HG02870 (cell line): ENCODE results near the gene FOXI2.

ENCODE experiments used
- ATAC-seq: cut with Tn5 transposase; IDR thresholded peaks from one replicate; pipeline ENCODE4 v1.9.1; 2021; ENCODE audit warnings: mild to moderate bottlenecking, moderate library complexity; ENCODE audit not compliant: unreplicated experiment

FOXI2 gene

GRCh38 chr10:127740596-127740995 lies 3.6 kb downstream of the FOXI2 start:
- no peak for ATAC-seq

- no peak for ATAC-seq
Observed at GRCh38 chr10:127743205-127743604, 6.2 kb downstream of the FOXI2 start.

GRCh38 chr10:127744956-127745355 lies 8.0 kb downstream of the FOXI2 start:
- ATAC-seq, result no peak

- no peak for ATAC-seq
Observed at GRCh38 chr10:127745861-127746260, 8.9 kb downstream of the FOXI2 start.

- ATAC-seq, result no peak
Observed at GRCh38 chr10:127755753-127756152, 18.8 kb downstream of the FOXI2 start.

GRCh38 chr10:127756264-127756663 lies 19.3 kb downstream of the FOXI2 start:
- ATAC-seq, result no peak

- no peak for ATAC-seq
Observed at GRCh38 chr10:127757033-127757432, 20.0 kb downstream of the FOXI2 start.

GRCh38 chr10:127759276-127759675 lies 22.3 kb downstream of the FOXI2 start:
- no peak for ATAC-seq

GRCh38 chr10:127762925-127763324 lies 25.9 kb downstream of the FOXI2 start:
- ATAC-seq, result no peak

- no peak for ATAC-seq
Observed at GRCh38 chr10:127774766-127775559, 38.0 kb downstream of the FOXI2 start.

- no peak for ATAC-seq
Observed at GRCh38 chr10:127776816-127777215, 39.8 kb downstream of the FOXI2 start.

GRCh38 chr10:127781412-127781811 lies 44.4 kb downstream of the FOXI2 start:
- ATAC-seq, result no peak

GRCh38 chr10:127787873-127788272 lies 50.9 kb downstream of the FOXI2 start:
- no peak for ATAC-seq

- ATAC-seq, result no peak
Observed at GRCh38 chr10:127790066-127790624, 53.2 kb downstream of the FOXI2 start.
